Dermis microvascular lymphatic vessel endothelial cell (primary cell): ENCODE data around the gene ISLR. TPM values are rescaled to one million over a fixed set of nuclear protein-coding genes. Genes with fewer than 3 reads are reported as not detected.

ENCODE experiments used
- DNase-seq, 2 donors: peaks; one replicate each; pipeline versions ENCODE4 v3.0.0 to v3.0.0-alpha.2; 2010; ENCODE audit warnings: low read depth in 2 of 2
- total RNA-seq: library from RNA; depleted of rRNA; stranded (reverse); fragments of >200 nt; gene quantifications from 2 replicates; pipeline ENCODE4 v1.2.1, GENCODE V29; 2014

ISLR gene
- total RNA-seq, 1 donor from 2014 or later = not detected

- no peak for DNase-seq
Measured at GRCh38 chr15:74171965-74172541, 1.5 kb upstream of the ISLR start.

GRCh38 chr15:74172701-74173379 is 670 bp upstream of the ISLR start:
- DNase-seq = no peak

DNA sequence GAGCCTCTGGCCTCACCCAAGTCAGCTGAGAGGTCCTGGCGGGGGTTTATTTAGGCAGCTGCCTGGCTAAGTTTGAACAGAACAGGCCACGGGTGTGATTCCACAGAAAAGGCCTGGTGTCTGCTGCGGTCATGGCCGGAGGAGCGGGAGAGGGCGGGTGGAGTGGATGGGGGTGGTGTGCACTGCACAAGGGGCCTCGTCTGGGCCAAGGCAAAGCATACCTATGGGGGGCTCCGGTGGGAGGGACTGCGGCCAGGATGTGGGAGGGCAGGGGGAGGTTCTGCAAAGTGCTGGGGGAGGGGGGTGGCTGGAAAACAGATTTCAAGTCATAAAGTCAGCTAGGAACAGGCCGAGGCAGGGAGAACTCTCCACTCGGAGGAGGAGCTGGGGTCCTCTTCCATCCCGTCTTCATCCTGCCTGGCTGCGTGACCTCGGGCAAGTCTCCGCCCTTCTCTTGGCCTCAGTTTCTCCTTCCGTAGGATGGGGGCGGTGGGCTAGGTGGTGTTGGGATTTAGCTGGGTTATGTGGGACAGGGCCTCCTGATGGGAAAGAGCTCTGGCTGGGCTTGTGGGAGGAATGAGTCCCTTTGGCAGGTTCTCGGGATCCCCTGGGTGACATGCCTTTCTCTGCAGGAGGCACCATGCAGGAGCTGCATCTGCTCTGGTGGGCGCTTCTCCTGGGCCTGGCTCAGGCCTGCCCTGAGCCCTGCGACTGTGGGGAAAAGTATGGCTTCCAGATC is 878 bp downstream of the ISLR start:
- DNase-seq = no peak

GRCh38 chr15:74174958-74175253 is 1.4 kb downstream of the ISLR start:
- DNase-seq = no peak

- no peak for DNase-seq
Measured at GRCh38 chr15:74175271-74176191, 2.0 kb downstream of the ISLR start.

DNA sequence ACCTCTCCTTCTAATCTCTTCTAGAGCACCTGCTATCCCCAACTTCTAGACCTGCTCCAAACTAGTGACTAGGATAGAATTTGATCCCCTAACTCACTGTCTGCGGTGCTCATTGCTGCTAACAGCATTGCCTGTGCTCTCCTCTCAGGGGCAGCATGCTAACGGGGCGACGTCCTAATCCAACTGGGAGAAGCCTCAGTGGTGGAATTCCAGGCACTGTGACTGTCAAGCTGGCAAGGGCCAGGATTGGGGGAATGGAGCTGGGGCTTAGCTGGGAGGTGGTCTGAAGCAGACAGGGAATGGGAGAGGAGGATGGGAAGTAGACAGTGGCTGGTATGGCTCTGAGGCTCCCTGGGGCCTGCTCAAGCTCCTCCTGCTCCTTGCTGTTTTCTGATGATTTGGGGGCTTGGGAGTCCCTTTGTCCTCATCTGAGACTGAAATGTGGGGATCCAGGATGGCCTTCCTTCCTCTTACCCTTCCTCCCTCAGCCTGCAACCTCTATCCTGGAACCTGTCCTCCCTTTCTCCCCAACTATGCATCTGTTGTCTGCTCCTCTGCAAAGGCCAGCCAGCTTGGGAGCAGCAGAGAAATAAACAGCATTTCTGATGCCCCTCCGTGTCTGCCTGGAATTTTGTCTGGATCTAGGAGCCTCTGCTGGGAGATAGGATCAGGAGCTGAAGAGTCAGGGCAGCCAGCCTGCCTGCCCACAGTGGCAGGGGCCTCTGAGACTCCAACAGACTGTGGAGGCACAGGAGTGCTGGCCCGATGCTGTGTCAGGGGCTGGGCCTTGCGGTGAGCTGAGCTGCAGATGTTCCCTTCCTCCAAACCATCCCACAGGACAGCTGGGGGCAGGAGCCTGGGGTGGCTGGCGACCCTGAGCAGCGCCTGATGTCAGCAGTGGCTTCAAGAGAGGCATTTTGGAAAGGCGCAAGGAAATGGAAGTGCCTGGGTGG is 3.0 kb downstream of the ISLR start:
- DNase-seq = no peak

DNA sequence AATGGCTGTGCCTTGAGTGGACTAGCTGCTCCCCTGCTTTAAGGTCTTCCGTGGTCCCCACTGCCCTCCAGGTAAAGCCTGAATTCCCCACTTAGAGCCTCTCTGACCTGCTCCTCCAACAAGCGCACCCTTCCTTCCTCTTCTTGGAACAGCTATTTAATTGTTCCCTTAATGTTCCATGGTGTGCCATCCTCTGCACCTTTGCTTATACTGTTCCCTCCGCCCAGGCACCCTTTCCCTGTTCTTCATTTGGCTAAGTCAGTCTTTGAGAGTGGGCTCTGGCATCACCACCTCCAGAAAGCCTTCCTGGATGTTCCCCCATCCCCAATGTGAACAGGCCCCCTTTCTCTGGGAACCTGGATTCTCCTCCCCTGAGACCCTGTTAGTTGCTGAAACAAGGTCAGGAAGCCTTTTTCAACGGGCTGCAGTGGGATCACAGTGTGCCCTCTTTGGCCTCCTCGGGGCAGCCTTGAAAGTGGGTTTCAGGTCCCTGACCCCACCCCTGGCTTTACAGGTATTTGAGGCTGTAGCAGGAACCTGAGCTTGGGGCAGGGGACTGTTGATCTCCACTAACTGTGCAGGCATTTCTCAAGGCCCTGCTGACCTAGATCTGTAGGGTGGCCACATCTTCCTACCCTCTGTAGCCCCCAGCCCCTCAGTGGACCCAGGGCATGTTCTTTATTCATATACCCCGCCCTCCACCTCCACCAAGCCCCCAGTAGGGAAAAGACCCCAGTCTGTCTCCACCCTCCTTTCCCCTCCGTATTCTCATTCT is 5.0 kb downstream of the ISLR start:
- DNase-seq = no peak

- DNase-seq = peak in 1 of 2 donors; percentile 68
Measured at GRCh38 chr15:74179101-74179841, 5.8 kb downstream of the ISLR start.

- DNase-seq = peak in 1 of 2 donors; percentile 32
Measured at GRCh38 chr15:74179983-74180880, 6.7 kb downstream of the ISLR start.

DNA sequence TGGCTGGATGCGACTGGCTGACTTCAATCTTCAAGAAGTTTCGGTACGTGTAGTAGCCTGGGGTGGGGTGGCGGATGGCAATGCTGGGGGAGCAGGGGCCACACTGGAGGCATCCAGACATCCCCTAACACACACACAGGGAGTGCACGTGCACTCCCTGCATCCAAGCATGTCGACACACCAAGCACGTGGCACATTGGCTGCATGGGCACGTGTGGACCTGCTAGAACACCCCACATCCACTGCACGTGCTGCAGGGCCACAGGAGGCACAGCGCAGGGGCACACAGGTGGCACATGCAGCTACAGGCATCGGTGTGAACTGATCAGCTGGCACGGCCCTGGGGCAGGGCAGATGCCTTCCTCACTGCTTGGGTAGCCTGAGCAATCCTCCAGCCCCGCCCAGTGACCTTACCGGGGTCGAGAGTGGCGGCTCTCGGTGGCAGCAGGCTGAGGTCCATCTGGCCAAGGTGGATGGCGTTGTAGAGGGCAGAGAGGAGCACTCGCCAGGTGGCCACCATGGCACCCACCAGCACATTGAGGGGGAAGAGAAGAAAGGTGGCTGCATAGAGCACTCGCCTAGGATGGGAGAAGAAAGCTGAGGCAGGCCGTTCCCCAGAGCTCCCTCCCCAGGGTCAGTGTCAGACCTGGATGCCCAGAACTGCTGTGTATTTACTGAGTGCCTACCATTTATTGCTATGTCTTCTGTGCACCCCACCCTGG is 7.5 kb downstream of the ISLR start:
- DNase-seq = no peak

- no peak for DNase-seq
Measured at GRCh38 chr15:74182131-74182530, 8.6 kb downstream of the ISLR start.

DNA sequence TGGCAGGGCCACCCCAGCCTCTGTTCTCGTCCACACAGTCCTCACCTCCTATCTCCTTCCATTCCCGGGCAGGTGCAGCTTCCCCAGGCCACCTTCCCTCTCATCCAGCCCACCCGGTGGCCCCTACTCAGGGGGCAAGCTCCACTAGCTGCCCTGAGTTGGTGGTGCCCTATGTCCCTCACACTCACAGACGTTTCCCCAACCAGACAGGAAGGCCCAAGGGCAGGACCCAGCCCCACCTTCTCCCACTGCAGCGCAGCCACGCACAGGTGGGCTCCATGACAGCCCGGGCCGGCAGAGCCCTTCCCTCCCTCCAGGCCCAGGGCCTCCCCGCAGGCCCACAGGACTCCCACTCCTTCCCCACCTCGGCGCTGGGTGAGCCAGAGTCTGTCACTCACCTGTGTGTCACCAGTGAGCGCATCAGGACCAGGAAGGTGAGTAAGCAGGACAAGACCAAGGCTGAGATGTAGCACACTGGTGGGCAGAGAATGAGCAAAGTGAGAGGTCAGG is 11.1 kb downstream of the ISLR start:
- no peak for DNase-seq

- no peak for DNase-seq
Measured at GRCh38 chr15:74185710-74186348, 12.3 kb downstream of the ISLR start.

DNA sequence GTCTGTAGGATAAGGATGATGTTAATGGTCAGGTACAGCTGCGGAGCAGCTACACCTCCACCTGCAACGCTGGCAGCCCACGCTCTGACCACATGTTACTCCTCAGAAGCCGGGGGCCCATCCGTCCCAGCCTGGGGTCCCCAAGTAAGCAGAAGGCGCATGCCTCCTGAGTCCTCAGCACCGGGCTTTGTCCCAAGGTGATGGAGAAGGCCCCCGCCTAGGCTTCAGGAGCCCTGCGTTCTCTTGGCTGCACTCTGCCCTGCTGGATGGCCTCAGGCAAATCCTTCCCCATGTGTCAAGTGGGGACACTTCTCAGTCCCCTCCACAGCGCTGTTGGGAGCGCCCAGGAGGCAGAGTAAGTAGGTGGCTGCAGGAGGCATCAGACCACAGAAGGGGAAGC is 14.7 kb downstream of the ISLR start:
- DNase-seq = no peak

- no peak for DNase-seq
Measured at GRCh38 chr15:74191798-74192197, 18.3 kb downstream of the ISLR start.

DNA sequence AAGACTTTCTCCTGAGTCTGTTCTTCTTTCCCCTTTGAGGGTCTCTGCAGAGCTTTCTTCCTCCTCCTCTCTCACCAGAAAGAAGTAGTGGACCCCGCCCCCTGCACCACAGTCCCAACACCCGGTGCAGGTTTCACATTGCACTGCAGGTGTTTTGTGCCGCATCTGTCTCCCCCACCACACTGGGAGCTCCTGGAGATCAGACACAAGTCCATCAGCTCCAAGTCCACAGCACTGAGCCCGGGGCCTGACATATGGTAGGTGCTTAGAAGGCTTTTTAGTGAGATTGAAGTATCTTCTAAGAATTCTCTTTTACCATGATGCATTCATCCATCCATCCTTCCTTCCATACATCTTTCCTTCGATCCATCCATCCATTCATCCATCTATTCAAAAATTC is 19.2 kb downstream of the ISLR start:
- DNase-seq = no peak

DNA sequence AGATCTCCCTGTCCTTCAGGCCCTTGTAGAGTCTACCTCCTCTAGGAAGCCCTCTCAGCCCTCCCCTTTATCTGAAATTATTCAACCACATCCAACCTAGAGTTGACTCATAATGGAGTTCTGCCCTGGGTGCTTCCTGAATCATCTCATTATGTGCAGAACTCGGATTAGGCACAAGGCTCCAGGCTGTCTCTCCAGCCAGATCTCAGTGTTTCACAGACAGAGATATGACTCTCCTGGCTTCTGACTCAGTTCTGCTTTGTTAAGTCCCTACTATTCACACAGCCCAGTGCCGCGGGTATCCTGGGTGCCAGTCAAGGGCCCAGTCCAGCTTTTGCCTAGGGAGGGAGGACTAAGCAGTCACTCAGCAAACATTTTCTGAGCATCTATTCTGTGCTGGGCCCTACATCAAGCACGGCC is 19.8 kb downstream of the ISLR start:
- peak in 1 of 2 donors; percentile 40 for DNase-seq
